Measurements from ENCODE around the gene ZNF774. TPM values are rescaled to one million over a fixed set of nuclear protein-coding genes. Genes with fewer than 3 reads are reported as not detected.

Gene ZNF774
- total and polyA plus RNA-seq, 2 of the 13 experiments (the other 11 are each of a cell fraction or from before 2014, with no cell fraction given) = 0.59 to 1.4 TPM

- TF ChIP-seq ZBTB43 (CRISPR knock-in tag; conservative IDR thresholded peaks at IDR 0.05) (no peak), ZNF362 (CRISPR knock-in tag; IDR thresholded peaks at IDR 0.05; ENCODE audit: borderline replicate concordance) (no peak), SUZ12 (IDR thresholded peaks at IDR 0.05; ENCODE audit: low read depth, low read length) (no peak), ZNF484 (CRISPR knock-in tag; IDR thresholded peaks at IDR 0.05; ENCODE audit: borderline replicate concordance, low read depth) (no peak), CEBPB (IDR thresholded peaks at IDR 0.05; ENCODE audit: borderline replicate concordance, low read depth, low read length) (no peak), ZNF652 (CRISPR knock-in tag; IDR thresholded peaks at IDR 0.05; ENCODE audit: borderline replicate concordance, low read depth) (no peak), SP1 (IDR thresholded peaks at IDR 0.05) (no peak), SP1 (CRISPR knock-in tag; IDR thresholded peaks at IDR 0.05) (no peak)
Observed at GRCh38 chr15:90348456-90348855, 3.6 kb upstream of the ZNF774 start (continued).

- no peak overlapping the region for H3K4me2 ChIP-seq (ENCODE audit: low read depth, low read length)
- no peak for TF ChIP-seq ZNF841 (CRISPR knock-in tag; IDR thresholded peaks at IDR 0.05; ENCODE audit: borderline replicate concordance)
- TF ChIP-seq ZNF687 (CRISPR knock-in tag; IDR thresholded peaks at IDR 0.05) = peak; percentile 16; the same call in 1 of the 2 replicates
- peak; percentile 37; the same call in 1 of the 2 replicates for TF ChIP-seq GABPB1 (CRISPR knock-in tag; IDR thresholded peaks at IDR 0.05)
- ChIA-PET CTCF (ENCODE audit: low intra/inter-chr PET ratio, low total read pairs) (no interaction called here), POLR2A (no interaction called here)
- peaks cover 1 to 14% of the 10 kb centered on the region in 2 experiments; a peak in 2 of 5 replicates for H3K27me3 ChIP-seq (ENCODE audit: control insufficient read depth in 1 of 2, insufficient read depth in 2 of 2, low read length in 2 of 2)
- DNase-seq (ENCODE audit: low spot score) (no peak), ATAC-seq (no peak), FAIRE-seq (no peak)
- BruUV-seq (replicated peaks) = no TSS peak
- H3K4me1 ChIP-seq (ENCODE audit: insufficient read depth, low read length) = 0 out of 2 replicates have a peak, but pooled peaks cover 6% of the 10 kb centered on the region
- no peaks in the 10 kb centered on the region for H4K20me1 ChIP-seq (ENCODE audit: insufficient read depth, low read length)
- no peak overlapping the region for H3K9ac ChIP-seq (ENCODE audit: insufficient read depth, low read depth, low read length)
- H3K27ac ChIP-seq (ENCODE audit: extremely low read length, insufficient read depth, low read length) = no peak overlapping the region
- intact Hi-C loops (cut with micrococcal nuclease; ENCODE audit: unreplicated experiment) (no loop called here), in situ Hi-C loops (cut with HindIII; ENCODE audit: extremely low pct_ligation_motif_present, low pct_unique_long_range_greater_than_20kb) (no loop called here)
- H2AFZ ChIP-seq (ENCODE audit: low read length) = no peak overlapping the region
- H3K4me3 ChIP-seq (replicated peaks in 1 of 3; ENCODE audit: insufficient read depth in 1 of 3, low read depth in 2 of 3, low read length in 3 of 3) = no peak overlapping the region
- 69% methylated on average over 21 of the region's 21 CpGs for WGBS (ENCODE audit: low lambda C conversion rate)
- no peaks in the 10 kb centered on the region for H3K9me3 ChIP-seq (ENCODE audit: low read length)
- H3K36me3 ChIP-seq (replicated peaks in 1 of 2; ENCODE audit: control insufficient read depth in 1 of 2, insufficient read depth in 2 of 2, low read length in 2 of 2) = no peaks in the 10 kb centered on the region
- H3K79me2 ChIP-seq (ENCODE audit: insufficient read depth, low read length) = no peaks in the 10 kb centered on the region
Observed at GRCh38 chr15:90349072-90349471, 3.0 kb upstream of the ZNF774 start.
